GM19351 (cell line): Measurements from ENCODE around the gene TP53TG5.

Experiments
- ATAC-seq: cut with Tn5 transposase; IDR thresholded peaks from one replicate; pipeline ENCODE4 v1.9.1; 2021; ENCODE audit warnings: mild to moderate bottlenecking, moderate library complexity; ENCODE audit not compliant: unreplicated experiment

TP53TG5 gene

GRCh38 chr20:45336530-45337366 lies 41.4 kb downstream of the TP53TG5 start:
- no peak for ATAC-seq

GRCh38 chr20:45330476-45330875 lies 47.6 kb downstream of the TP53TG5 start:
- no peak for ATAC-seq

GRCh38 chr20:45329497-45330319 lies 48.4 kb downstream of the TP53TG5 start:
- ATAC-seq: no peak

GRCh38 chr20:45328451-45328850 lies 49.7 kb downstream of the TP53TG5 start:
- no peak for ATAC-seq

GRCh38 chr20:45325371-45325770 lies 52.8 kb downstream of the TP53TG5 start:
- no peak for ATAC-seq

GRCh38 chr20:45323731-45324130 lies 54.4 kb downstream of the TP53TG5 start:
- no peak for ATAC-seq

GRCh38 chr20:45322952-45323383 lies 55.2 kb downstream of the TP53TG5 start:
- no peak for ATAC-seq
